Glutamatergic neuron (in vitro differentiated cells): Measurements from ENCODE around the gene RGP1. TPM values are rescaled to one million over a fixed set of nuclear protein-coding genes. Genes with fewer than 3 reads are reported as not detected.
A peak's percentile ranks its signal among the peaks of the same experiment; 100 is the strongest.

Experiments used
- DNase-seq: peaks from one replicate; pipeline ENCODE4 v3.0.0; 2022
- H3K27ac Mint-ChIP-seq: one replicate; pipeline ENCODE4 v1.8.0; 2020; ENCODE audit warnings: mild to moderate bottlenecking, mixed read lengths, inconsistent platforms; ENCODE audit not compliant: unreplicated experiment
- H3K27me3 Mint-ChIP-seq: one replicate; pipeline ENCODE4 v1.8.0; 2020; ENCODE audit warnings: mild to moderate bottlenecking, moderate library complexity, mixed read lengths, inconsistent platforms; ENCODE audit not compliant: unreplicated experiment
- H3K36me3 Mint-ChIP-seq: one replicate; pipeline ENCODE4 v1.8.0; 2020; ENCODE audit warnings: mild to moderate bottlenecking, mixed read lengths, inconsistent platforms; ENCODE audit not compliant: unreplicated experiment
- H3K4me1 Mint-ChIP-seq: one replicate; pipeline ENCODE4 v1.8.0; 2020; ENCODE audit warnings: mild to moderate bottlenecking, low read depth, mixed read lengths, inconsistent platforms; ENCODE audit not compliant: unreplicated experiment
- H3K4me3 Mint-ChIP-seq: one replicate; pipeline ENCODE4 v1.8.0; 2020; ENCODE audit warnings: mild to moderate bottlenecking, mixed read lengths, inconsistent platforms; ENCODE audit not compliant: unreplicated experiment
- H3K9me3 Mint-ChIP-seq: one replicate; pipeline ENCODE4 v1.8.0; 2020; ENCODE audit warnings: mild to moderate bottlenecking, moderate library complexity, mixed read lengths, inconsistent platforms; ENCODE audit not compliant: unreplicated experiment
- total RNA-seq: library from RNA; stranded (reverse); fragmentation: NEBNext Ultra II Directional; extraction: Animal tissue kit (Norgen Biotek cat#: 25700); gene quantifications from one replicate; pipeline ENCODE4 v1.2.1, GENCODE V29; 2021; ENCODE audit not compliant: unreplicated experiment
- TF ChIP-seq, protein P1 (sequence below): fragments of 200-600 bp; sonication (generic); IDR thresholded peaks from one replicate; pipeline ENCODE4 v1.5.0; 2021; ENCODE audit not compliant: partially characterized antibody, unreplicated experiment

The RGP1 gene
- total RNA-seq, 1 donor from 2014 or later, result 44.0 TPM

DNA sequence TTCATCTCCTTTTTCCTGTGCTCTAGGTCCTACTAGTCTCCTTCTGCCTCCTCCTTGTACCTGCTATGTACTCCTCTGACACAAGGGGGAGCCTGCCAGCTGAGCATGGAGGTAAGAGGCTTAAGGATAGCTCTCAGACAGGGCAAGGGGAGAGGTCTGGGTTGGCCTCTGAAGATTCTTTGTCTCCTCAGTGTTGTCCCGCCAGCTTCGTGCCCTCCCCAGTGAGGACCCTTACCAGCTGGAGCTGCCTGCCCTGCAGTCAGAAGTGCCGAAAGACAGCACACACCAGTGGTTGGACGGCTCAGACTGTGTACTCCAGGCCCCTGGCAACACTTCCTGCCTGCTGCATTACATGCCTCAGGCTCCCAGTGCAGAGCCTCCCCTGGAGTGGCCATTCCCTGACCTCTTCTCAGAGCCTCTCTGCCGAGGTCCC is 12.9 kb upstream of the RGP1 start:
- H3K36me3 Mint-ChIP-seq, result no peaks in the 10 kb centered on the region
- TF ChIP-seq, protein P1, sequence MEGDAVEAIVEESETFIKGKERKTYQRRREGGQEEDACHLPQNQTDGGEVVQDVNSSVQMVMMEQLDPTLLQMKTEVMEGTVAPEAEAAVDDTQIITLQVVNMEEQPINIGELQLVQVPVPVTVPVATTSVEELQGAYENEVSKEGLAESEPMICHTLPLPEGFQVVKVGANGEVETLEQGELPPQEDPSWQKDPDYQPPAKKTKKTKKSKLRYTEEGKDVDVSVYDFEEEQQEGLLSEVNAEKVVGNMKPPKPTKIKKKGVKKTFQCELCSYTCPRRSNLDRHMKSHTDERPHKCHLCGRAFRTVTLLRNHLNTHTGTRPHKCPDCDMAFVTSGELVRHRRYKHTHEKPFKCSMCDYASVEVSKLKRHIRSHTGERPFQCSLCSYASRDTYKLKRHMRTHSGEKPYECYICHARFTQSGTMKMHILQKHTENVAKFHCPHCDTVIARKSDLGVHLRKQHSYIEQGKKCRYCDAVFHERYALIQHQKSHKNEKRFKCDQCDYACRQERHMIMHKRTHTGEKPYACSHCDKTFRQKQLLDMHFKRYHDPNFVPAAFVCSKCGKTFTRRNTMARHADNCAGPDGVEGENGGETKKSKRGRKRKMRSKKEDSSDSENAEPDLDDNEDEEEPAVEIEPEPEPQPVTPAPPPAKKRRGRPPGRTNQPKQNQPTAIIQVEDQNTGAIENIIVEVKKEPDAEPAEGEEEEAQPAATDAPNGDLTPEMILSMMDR, result peak; percentile 76
- H3K4me1 Mint-ChIP-seq, result peaks cover 6% of the 10 kb centered on the region
- peak; percentile 79 for DNase-seq
- peaks cover 7% of the 10 kb centered on the region for H3K9me3 Mint-ChIP-seq
- peaks cover 2% of the 10 kb centered on the region for H3K27me3 Mint-ChIP-seq
- peak overlapping the region; percentile 72 for H3K27ac Mint-ChIP-seq
- H3K4me3 Mint-ChIP-seq, result no peak overlapping the region

DNA sequence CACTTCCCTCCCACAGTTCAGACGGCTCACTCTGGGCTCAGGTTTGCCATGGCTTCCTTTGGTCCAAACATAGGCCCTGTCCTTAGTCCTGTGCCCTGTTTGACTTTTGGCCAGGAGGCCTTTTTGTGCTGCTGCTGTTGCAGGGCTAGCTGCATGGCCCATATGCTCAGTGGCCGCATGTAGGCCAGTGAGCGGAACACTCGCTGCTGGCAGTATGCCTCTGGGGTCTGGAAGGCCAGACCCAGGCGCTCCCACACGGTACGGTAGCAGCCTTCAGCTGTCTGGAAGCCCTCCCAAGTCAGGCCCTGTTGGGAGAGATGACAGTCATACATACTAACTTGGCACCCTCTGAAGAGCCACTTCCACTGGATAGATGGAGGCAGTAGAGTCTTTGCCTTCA is 11.9 kb upstream of the RGP1 start:
- no peaks in the 10 kb centered on the region for H3K36me3 Mint-ChIP-seq
- H3K27me3 Mint-ChIP-seq, result peaks cover 2% of the 10 kb centered on the region
- DNase-seq, result no peak
- no peak overlapping the region for H3K4me3 Mint-ChIP-seq
- TF ChIP-seq, protein P1, result no peak
- peaks cover 7% of the 10 kb centered on the region for H3K4me1 Mint-ChIP-seq
- H3K27ac Mint-ChIP-seq, result peak overlapping the region; percentile 43
- peaks cover 7% of the 10 kb centered on the region for H3K9me3 Mint-ChIP-seq

DNA sequence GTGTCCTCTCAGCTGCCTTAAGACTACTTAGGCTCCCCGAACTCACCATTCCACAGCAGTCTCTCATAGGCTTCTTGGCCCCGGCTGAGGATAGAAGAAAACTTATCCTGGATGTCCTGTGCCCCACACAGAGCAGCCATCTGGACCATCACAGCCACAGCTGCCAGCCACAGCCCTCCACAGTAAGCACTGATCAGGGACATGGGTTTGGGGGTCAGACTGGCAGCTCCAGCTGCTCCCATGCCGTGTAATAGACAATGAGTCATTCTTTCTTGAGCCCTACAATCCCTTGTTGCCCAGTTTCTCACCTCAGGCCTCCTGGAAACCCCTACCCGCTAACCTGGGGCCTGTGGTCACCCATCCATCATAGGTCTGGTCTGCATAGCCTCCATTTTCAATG is 10.9 kb upstream of the RGP1 start:
- Mint-ChIP-seq H3K9me3 (peaks cover 7% of the 10 kb centered on the region), H3K27ac (peak overlapping the region; percentile 62), H3K27me3 (peaks cover 5% of the 10 kb centered on the region), H3K4me1 (peaks cover 7% of the 10 kb centered on the region), H3K36me3 (peaks cover 4% of the 10 kb centered on the region), H3K4me3 (no peak overlapping the region)
- no peak for DNase-seq
- TF ChIP-seq, protein P1, result no peak

DNA sequence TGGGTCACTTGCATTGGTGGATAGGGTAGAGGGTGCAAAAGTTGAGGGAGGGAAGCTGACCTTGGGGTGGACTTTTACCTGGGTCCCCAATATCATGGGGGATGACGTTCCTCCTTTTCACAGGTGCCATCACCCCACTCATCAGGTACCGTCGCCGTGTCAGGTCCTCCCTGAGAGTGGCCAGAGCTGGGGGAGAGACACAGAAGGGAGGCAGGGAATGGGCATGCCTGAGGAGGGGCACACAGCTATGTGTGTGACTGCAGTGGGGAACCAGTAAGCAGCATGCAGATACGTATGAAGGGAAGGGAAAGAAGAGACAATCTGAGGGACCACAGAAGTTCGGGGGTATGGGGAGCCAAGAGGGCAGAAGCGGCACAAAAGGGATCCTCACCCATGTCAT is 10.2 kb upstream of the RGP1 start:
- no peak for DNase-seq

DNA sequence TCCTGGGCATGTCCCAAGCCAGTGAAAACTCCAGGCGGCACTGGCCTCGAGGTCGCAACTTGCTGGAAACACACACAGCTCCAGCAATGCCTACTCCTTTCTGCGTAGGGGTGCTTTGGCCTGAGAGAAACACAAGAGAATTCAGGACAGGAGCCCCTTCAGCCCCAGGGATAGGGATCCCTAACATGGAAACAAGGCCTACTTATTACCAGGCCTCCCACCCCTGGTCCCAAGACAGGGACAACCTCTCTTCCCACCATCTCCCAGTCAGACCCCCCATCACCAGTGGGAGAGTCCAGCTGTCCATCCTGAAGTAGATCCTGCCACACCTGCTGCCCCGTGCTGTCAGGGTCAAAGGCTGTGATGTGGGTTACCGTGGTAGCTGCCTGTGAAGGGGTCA is 8.8 kb upstream of the RGP1 start:
- peaks cover 5% of the 10 kb centered on the region for H3K27me3 Mint-ChIP-seq
- H3K4me1 Mint-ChIP-seq, result peaks cover 11% of the 10 kb centered on the region
- TF ChIP-seq, protein P1, result no peak
- H3K27ac Mint-ChIP-seq, result no peak overlapping the region
- no peak for DNase-seq
- H3K4me3 Mint-ChIP-seq, result no peak overlapping the region
- peaks cover 8% of the 10 kb centered on the region for H3K36me3 Mint-ChIP-seq
- peaks cover 8% of the 10 kb centered on the region for H3K9me3 Mint-ChIP-seq

More for the DNA sequence above, 10.2 kb upstream of the RGP1 start:
- H3K27ac Mint-ChIP-seq, result peak overlapping the region; percentile 21
- H3K27me3 Mint-ChIP-seq, result peaks cover 5% of the 10 kb centered on the region
- TF ChIP-seq, protein P1, result no peak
- H3K4me3 Mint-ChIP-seq, result no peak overlapping the region
- peaks cover 8% of the 10 kb centered on the region for H3K36me3 Mint-ChIP-seq
- peaks cover 6% of the 10 kb centered on the region for H3K4me1 Mint-ChIP-seq
- H3K9me3 Mint-ChIP-seq, result peaks cover 9% of the 10 kb centered on the region
